Fibroblast of the aortic adventitia (primary cell): Measurements from ENCODE around the gene PTGFRN. TPM values are rescaled to one million over a fixed set of nuclear protein-coding genes. Genes with fewer than 3 reads are reported as not detected.
"Not testable (repeated sequence)": the region's sequence is repeated elsewhere in the genome, so short reads cannot be mapped to it uniquely, and the experiment has no call there.

Source experiments
- DNase-seq: peaks from one replicate; pipeline ENCODE4 v3.0.0-alpha.2; 2010; ENCODE audit warnings: low read depth
- H3K4me3 ChIP-seq: 2 replicates; pipeline ENCODE4 v1.5.1; 2011; ENCODE audit warnings: low read depth, mild to moderate bottlenecking, control low read depth, low read length, moderate library complexity
- CTCF ChIP-seq: IDR thresholded peaks from 2 replicates; pipeline ENCODE4 v1.5.1; 2011; ENCODE audit warnings: mild to moderate bottlenecking, low read length, control low read depth, inconsistent platforms; ENCODE audit not compliant: insufficient read depth
- total RNA-seq: library from RNA; depleted of rRNA; stranded (reverse); fragments of >200 nt; gene quantifications from 2 replicates; pipeline ENCODE4 v1.2.3, GENCODE V29; 2012; ENCODE audit warnings: low replicate concordance

Gene PTGFRN
- 39.8 and 67.5 TPM in 2 replicates for total RNA-seq

- TF ChIP-seq CTCF = no peak
- peak; percentile 65 for DNase-seq
- H3K4me3 ChIP-seq = peak within 1 kb of the TSS; percentile 74
Measured at GRCh38 chr1:116909512-116910378, at the start of gene PTGFRN. Gene PTGFRN (plus strand): TSS chr1:116909916. CDS start chr1:116910204, 288 bp downstream.

- H3K4me3 ChIP-seq, DNase-seq: not testable (repeated sequence)
Measured at GRCh38 chr1:116860167-116860566, 49.5 kb upstream of the PTGFRN start.

- TF ChIP-seq CTCF = no peak
- H3K4me3 ChIP-seq = no peak overlapping the region
- no peak for DNase-seq
Measured at GRCh38 chr1:116861137-116861536, 48.6 kb upstream of the PTGFRN start.

- H3K4me3 ChIP-seq, DNase-seq: not testable (repeated sequence)
Measured at GRCh38 chr1:116863031-116863430, 46.7 kb upstream of the PTGFRN start.

- not testable (repeated sequence) for H3K4me3 ChIP-seq, DNase-seq
Measured at GRCh38 chr1:116866478-116866877, 43.2 kb upstream of the PTGFRN start.

- no peak for TF ChIP-seq CTCF
- DNase-seq = peak; percentile 64
- no peak overlapping the region for H3K4me3 ChIP-seq
Measured at GRCh38 chr1:116868385-116868784, 41.3 kb upstream of the PTGFRN start.

- DNase-seq = no peak
- H3K4me3 ChIP-seq = no peak overlapping the region
- TF ChIP-seq CTCF = no peak
Measured at GRCh38 chr1:116869611-116870010, 40.1 kb upstream of the PTGFRN start.

- no peak for DNase-seq
- TF ChIP-seq CTCF = no peak
- H3K4me3 ChIP-seq = no peak overlapping the region
Measured at GRCh38 chr1:116870300-116870699, 39.4 kb upstream of the PTGFRN start.
